HS-27A (cell line): ENCODE results near the gene TMEM44.
"Not testable (repeated sequence)": the region's sequence is repeated elsewhere in the genome, so short reads cannot be mapped to it uniquely, and the experiment has no call there.

Source experiments
- DNase-seq: peaks from one replicate; pipeline ENCODE4 v3.0.0-alpha.2; 2012; ENCODE audit warnings: low read depth, missing footprints

The TMEM44 gene

GRCh38 chr3:194554473-194555123 is 78.6 kb downstream of the TMEM44 start:
- no peak for DNase-seq

GRCh38 chr3:194552327-194552949 is 80.8 kb downstream of the TMEM44 start:
- DNase-seq: no peak

GRCh38 chr3:194549853-194550252 is 83.4 kb downstream of the TMEM44 start:
- no peak for DNase-seq

- DNase-seq: no peak
Observed at GRCh38 chr3:194548346-194549321, 84.6 kb downstream of the TMEM44 start.

GRCh38 chr3:194547042-194547441 is 86.2 kb downstream of the TMEM44 start:
- no peak for DNase-seq

- DNase-seq: not testable (repeated sequence)
Observed at GRCh38 chr3:194545538-194545937, 87.7 kb downstream of the TMEM44 start.

GRCh38 chr3:194543550-194543949 is 89.7 kb downstream of the TMEM44 start:
- no peak for DNase-seq

GRCh38 chr3:194541483-194541882 is 91.7 kb downstream of the TMEM44 start:
- DNase-seq: no peak

- no peak for DNase-seq
Observed at GRCh38 chr3:194540274-194540905, 92.8 kb downstream of the TMEM44 start.

GRCh38 chr3:194539498-194539897 is 93.7 kb downstream of the TMEM44 start:
- DNase-seq: no peak

- peak; percentile 95 for DNase-seq
Observed at GRCh38 chr3:194537732-194538247, 95.4 kb downstream of the TMEM44 start.
